GM18526 (cell line): ENCODE data around the gene IFT27.

Source experiments
- POLR2A ChIP-seq: IDR thresholded peaks from 3 replicates; pipeline ENCODE4 v1.6.1; 2011; ENCODE audit not compliant: insufficient read length; ENCODE audit errors: extremely low read depth

IFT27 gene, protein sequence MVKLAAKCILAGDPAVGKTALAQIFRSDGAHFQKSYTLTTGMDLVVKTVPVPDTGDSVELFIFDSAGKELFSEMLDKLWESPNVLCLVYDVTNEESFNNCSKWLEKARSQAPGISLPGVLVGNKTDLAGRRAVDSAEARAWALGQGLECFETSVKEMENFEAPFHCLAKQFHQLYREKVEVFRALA

GRCh38 chr22:36775964-36776669 lies at the start of gene IFT27:
IFT27 (minus strand) TSS chr22:36776119; CDS start chr22:36775707, 412 bp downstream.
- TF ChIP-seq POLR2A = peak; percentile 53

DNA sequence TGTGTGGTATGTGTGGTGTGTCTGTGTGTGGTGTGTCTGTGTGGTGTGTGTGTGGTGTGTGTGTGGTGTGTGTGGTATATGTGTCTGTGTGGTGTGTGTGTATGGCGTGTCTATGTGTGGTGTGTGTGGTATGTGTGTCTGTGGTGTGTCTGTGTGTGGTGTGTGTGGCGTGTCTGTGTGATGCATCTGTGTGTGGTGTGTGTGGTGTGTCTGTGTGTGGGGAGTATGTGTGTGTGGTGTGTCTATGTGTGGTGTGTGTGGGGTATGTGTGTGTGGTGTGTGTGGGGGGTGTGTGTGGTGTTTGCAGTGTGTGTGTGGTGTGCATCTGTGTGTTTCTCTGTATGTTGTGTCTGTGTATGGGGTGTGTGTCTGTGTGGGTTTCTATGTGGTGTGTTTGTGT lies 48.7 kb upstream of the IFT27 start:
- TF ChIP-seq POLR2A = no peak

- TF ChIP-seq POLR2A = no peak
Measured at GRCh38 chr22:36823186-36823839, 47.4 kb upstream of the IFT27 start.

DNA sequence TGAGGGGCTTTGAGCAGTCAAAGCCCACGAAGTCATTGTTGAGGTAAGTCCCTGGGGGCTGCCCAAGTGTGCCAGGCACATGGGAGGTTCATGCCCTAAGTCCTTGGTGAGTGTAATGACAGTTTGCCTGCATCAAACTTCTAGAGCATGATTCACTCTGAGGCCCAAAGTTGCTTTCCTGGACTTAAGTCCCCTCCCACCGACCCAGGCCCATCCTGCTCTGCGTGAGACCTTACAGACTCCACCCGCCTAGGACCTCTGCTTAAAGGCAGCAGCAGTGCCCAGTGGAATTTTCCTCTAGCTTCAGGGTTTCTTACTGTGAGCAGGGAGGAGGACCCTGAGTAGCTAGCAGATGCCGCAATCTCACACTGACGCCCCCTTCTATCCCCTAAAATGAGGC lies 46.7 kb upstream of the IFT27 start:
- no peak for TF ChIP-seq POLR2A

DNA sequence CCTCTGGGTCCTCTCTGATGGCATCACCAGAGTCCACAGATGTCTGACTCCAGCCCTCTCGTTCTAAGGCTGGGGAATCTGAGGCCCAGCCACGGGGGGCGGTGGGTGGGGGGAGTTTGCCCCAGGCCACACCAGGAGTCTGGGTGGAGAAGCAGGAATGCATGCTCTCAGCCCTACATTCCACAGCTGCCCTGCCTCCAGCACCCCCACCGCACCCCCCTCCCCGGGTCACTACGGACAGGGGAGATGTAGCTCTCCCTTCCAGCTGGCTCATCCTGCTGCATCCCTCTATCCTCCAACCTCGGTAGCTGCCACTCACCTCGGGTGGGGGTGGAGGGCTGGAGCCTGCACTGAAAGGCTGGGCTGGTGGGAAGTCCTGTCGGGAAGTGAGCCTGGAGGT lies 43.2 kb upstream of the IFT27 start:
- TF ChIP-seq POLR2A = no peak

DNA sequence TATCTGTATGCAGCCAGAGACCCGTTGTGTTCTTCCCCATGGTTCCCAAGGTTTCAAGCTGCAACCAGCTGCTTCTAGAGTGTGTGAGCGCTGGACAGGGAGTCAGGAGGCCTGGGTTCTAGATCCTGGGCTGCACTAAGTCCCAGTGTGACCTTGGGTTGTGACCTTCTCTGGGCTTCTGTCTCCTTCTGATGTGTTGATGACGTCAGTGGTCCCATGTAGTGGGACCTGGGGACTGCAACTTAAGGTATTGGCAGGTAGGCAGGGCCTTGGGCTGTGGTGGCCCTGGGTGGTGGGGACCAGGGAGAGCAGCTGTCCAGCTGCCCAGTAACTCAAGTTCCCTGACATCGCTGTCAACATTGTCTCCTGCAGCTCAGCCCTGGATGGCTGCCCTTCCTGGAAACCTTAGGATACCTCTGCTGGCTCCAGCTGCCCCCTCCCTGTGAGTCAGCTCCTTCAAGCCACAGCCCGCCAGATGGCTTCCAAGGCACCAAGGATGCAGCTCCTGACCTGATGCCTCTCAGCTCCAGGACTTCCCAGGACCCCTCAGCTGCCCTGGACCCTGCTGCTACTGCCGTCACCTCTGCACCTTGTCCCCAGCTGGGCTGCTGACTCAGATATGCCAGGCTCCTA lies 42.2 kb upstream of the IFT27 start:
- no peak for TF ChIP-seq POLR2A

DNA sequence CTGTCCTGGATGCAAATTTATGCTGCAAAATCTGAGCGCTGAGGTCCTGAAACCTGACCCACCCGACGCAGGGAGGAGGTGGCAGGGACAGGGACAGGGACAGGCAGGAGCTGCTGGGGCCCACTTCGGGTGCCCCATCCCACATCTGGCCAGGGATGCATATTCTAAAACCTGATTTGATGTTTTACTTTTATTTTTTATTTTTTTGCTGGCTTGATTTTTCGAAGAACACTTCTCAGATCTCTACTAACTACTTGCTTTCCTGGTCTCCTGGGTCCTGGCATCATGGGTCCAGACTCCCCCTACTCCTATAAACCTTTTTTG lies 41.6 kb upstream of the IFT27 start:
- TF ChIP-seq POLR2A = no peak

DNA sequence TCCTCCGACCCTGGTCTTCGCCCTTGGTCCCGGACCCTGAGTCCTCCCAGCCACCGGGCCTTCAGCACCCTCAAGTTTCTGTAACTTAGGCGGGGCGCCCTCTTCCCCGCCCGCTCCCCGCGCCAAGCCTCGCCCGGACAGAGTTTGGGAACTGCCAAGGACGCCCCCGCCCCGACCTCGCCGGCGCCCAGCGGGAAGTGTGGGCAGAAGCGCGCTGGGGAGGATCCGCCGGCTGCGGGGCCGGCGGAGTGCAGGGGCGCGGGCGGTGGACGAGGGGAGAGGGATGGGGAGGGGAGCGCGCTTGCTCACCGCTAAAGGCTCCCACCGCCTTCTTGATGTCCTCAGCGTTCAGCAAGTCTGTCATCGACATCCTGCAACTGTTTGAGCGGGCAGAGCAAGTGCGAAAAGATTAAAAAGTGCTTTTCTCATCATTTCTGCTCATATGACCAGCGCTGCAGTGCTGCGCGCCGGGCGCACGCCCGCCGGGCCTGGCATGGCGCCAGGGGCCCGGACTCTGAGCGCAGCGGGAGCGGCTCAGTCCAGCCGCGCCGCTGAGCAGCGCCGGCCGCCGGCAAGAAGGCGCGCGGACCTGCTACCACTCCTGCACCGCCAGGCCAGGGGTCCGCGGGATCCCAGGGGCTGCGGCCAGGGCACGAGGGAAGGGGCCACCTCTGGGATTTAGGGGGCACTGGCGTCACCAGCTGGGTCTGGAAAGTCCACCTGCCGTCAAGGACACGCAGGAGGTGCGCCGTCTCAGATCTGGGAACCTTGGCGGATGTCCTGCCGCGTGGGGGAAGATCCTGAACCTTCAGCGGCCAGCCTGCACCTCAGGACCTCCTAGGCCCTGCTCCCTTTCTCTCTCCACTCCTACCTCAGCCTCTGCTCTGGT lies 41.0 kb upstream of the IFT27 start, which contains the start of gene PVALB:
TSS of gene PVALB (minus strand) at position 400 of the 889 bp plus-strand sequence. CDS start at position 370, 30 bp downstream.
- no peak for TF ChIP-seq POLR2A

DNA sequence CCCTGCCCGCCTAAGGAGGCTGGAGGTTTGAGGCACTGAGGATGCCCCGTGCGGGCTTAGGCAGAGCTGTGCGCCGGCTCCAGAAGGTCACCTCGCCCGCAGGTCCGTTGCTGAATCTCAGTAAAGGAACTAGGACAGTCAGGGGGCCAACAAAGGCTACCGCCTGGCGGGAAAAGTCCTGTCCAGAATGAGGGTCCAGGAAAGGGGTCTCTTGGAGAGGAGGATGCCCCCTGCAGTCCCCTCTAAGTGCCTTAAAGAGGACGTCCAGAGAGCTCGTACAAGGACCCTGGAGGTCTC lies 40.4 kb upstream of the IFT27 start:
- TF ChIP-seq POLR2A = no peak

DNA sequence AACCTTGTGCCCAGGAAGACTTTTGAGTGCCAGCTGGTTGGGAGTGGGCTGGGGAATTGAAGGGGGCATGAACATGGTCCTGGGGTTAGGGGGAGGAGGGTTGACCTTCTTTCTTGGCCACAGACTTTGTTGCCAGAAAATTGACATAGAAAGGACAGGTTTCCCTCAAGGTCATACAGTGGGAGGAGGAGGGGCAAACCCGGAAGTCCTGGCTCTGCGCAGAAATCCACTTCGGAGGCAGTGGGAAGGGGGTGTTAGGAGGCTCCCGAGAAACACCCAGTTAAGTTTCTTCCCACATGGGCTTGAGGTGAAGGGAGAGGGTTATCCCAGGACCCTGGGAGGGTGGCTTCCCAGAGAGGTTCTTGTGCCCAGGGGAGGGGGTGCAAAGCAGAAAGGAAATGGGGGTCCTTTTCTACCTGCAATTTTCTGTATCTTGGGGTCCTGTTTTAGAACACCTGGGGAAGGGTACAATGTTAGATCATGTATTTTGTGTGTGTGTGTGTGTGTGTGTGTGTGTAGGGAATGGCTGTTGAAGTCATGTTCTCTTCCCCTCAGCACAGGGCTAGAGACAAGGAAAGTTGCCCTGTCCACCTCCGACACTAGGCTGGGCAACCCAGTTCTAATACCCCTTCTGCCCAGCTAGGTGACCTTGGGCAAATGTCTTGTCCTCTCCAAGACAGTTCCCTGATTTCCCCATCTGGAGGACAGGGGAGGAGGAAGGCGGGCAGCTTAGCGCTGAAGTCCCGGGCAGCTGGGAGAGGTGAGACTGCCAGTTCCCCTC lies 39.8 kb upstream of the IFT27 start:
- TF ChIP-seq POLR2A = no peak

- no peak for TF ChIP-seq POLR2A
Measured at GRCh38 chr22:36814801-36815200, 38.9 kb upstream of the IFT27 start.

GRCh38 chr22:36811094-36811800 lies 35.3 kb upstream of the IFT27 start:
- no peak for TF ChIP-seq POLR2A

DNA sequence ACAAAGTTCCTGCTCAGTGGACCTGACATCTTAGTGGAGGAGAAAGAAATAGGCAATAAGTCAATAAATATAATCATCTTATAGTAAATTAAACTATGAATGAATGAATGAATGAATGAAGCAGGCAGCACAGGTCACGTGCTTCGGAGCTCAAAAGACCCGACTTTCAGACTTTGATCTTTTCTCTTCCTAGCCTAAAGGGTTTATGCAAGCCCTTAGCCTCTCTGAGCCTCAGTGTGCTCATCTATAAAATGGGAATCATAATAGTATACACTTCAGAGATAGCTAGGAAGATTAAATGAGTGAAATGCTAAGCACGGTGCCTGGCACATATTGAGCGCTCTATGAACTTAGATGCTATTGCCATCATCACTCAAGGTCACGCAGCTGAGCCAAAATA lies 33.4 kb upstream of the IFT27 start:
- no peak for TF ChIP-seq POLR2A
